22Rv1 (cell line): Measurements from ENCODE around the gene JCHAIN.

ENCODE experiments used
- H3K27ac ChIP-seq: fragments of 450-650 bp; 2 replicates; pipeline ENCODE4 v1.5.1; 2017
- CTCF ChIP-seq: fragments of 450-650 bp; IDR thresholded peaks from 2 replicates; pipeline ENCODE4 v1.5.1; 2017; ENCODE audit warnings: mild to moderate bottlenecking
- ZFX ChIP-seq: fragments of 450-650 bp; IDR thresholded peaks from 2 replicates; pipeline ENCODE4 v1.6.1; 2017; ENCODE audit warnings: antibody characterized with exemption, borderline replicate concordance

JCHAIN gene

GRCh38 chr4:70632028-70632427 is 34.3 kb downstream of the JCHAIN start:
- TF ChIP-seq CTCF = no peak
- TF ChIP-seq ZFX = no peak
- H3K27ac ChIP-seq = no peak overlapping the region

GRCh38 chr4:70630162-70630561 is 36.1 kb downstream of the JCHAIN start:
- no peak for TF ChIP-seq ZFX
- no peak for TF ChIP-seq CTCF
- H3K27ac ChIP-seq = no peak overlapping the region

GRCh38 chr4:70629469-70630090 is 36.7 kb downstream of the JCHAIN start:
- TF ChIP-seq ZFX (no peak), CTCF (no peak)
- H3K27ac ChIP-seq = no peak overlapping the region

- H3K27ac ChIP-seq = no peak within 1 kb of the TSS
- TF ChIP-seq ZFX (no peak), CTCF (no peak)
Observed at GRCh38 chr4:70628444-70628843, 37.9 kb downstream of the JCHAIN start, which contains the start of gene ENAM. TSS of gene ENAM (plus strand) at chr4:70628744. CDS start at chr4:70629501, 757 bp downstream.

- TF ChIP-seq ZFX (no peak), CTCF (no peak)
- H3K27ac ChIP-seq = no peak overlapping the region
Observed at GRCh38 chr4:70627620-70628019, 38.7 kb downstream of the JCHAIN start.

- no peak for TF ChIP-seq ZFX
- TF ChIP-seq CTCF = no peak
Observed at GRCh38 chr4:70624226-70624793, 42.0 kb downstream of the JCHAIN start.

GRCh38 chr4:70623323-70623722 is 43.0 kb downstream of the JCHAIN start:
- no peak overlapping the region for H3K27ac ChIP-seq
- TF ChIP-seq CTCF = no peak

More at GRCh38 chr4:70624226-70624793, 42.0 kb downstream of the JCHAIN start:
- no peak overlapping the region for H3K27ac ChIP-seq
